Panc1 (cell line): Measurements from ENCODE around the gene KCNC3. TPM values are rescaled to one million over a fixed set of nuclear protein-coding genes. Genes with fewer than 3 reads are reported as not detected.

Source experiments
- ATAC-seq: fragments of 200-7000 bp; cut with Tn5 transposase; 2 replicates; pipeline ENCODE4 v1.9.1; 2020; ENCODE audit warnings: mild to moderate bottlenecking, moderate library complexity
- BruUV-seq: library from RNA; stranded (reverse); fragments of 400-500 nt; replicated peaks from 2 replicates; lab custom pipeline; 2021; lab: Mats Ljungman, UMichigan
- CTCF ChIA-PET: fragments of 300-600 bp; sonication (Branson Sonifier 250); formaldehyde crosslinking; loops from one replicate; lab custom pipeline; 2022; ENCODE audit warnings: antibody characterized with exemption; lab: Charles Lee
- POLR2A ChIA-PET: fragments of 300-600 bp; sonication (Branson Sonifier 250); formaldehyde crosslinking; loops from one replicate; lab custom pipeline; 2022; ENCODE audit warnings: antibody characterized with exemption; lab: Charles Lee
- DNase-seq: peaks from one replicate; pipeline ENCODE4 v3.0.0-alpha.2; 2010; ENCODE audit warnings: low read depth, low spot score
- H3K27ac ChIP-seq: 2 replicates; pipeline ENCODE4 v1.5.1; 2011; ENCODE audit warnings: mild to moderate bottlenecking, low read length, inconsistent platforms
- H3K27me3 ChIP-seq: fragments of 200-500 bp; sonication (Bioruptor generic); 2 replicates; pipeline ENCODE4 v1.6.0; 2014; ENCODE audit warnings: low read length, inconsistent platforms; ENCODE audit not compliant: control insufficient read depth, insufficient read depth
- H3K36me3 ChIP-seq: fragments of 200-500 bp; sonication (Bioruptor generic); 2 replicates; pipeline ENCODE4 v1.5.1; 2014; ENCODE audit warnings: inconsistent platforms, mild to moderate bottlenecking, low read length, moderate library complexity; ENCODE audit not compliant: control insufficient read depth, insufficient read depth
- H3K4me1 ChIP-seq: 2 replicates; pipeline ENCODE4 v1.5.1; 2011; ENCODE audit warnings: inconsistent platforms, mild to moderate bottlenecking, low read length, moderate library complexity; ENCODE audit not compliant: control insufficient read depth, insufficient read depth
- H3K4me3 ChIP-seq, 2 experiments: 2 replicates each; pipeline ENCODE4 v1.5.1; 2011 to 2012; ENCODE audit warnings: low read depth in 2 of 2, low read length in 2 of 2, mild to moderate bottlenecking in 2 of 2, inconsistent platforms in 1 of 2, moderate library complexity in 1 of 2
- H3K9me3 ChIP-seq: fragments of 200-500 bp; sonication (Bioruptor generic); 2 replicates; pipeline ENCODE4 v1.5.1; 2014; ENCODE audit warnings: low read depth, mild to moderate bottlenecking, inconsistent platforms, low read length, moderate library complexity; ENCODE audit not compliant: control insufficient read depth, insufficient read depth
- CTCF ChIP-seq: fragments of 450-650 bp; IDR thresholded peaks from 2 replicates; pipeline ENCODE4 v1.5.1; 2017; ENCODE audit warnings: mild to moderate bottlenecking
- POLR2AphosphoS5 ChIP-seq: IDR thresholded peaks from 2 replicates; pipeline ENCODE4 v1.6.1; 2012; ENCODE audit warnings: mild to moderate bottlenecking, low read depth, low read length, moderate library complexity
- SIN3A ChIP-seq: IDR thresholded peaks from 2 replicates; pipeline ENCODE4 v1.6.1; 2012; ENCODE audit warnings: low read depth, mild to moderate bottlenecking, low read length, moderate library complexity, borderline replicate concordance; ENCODE audit not compliant: insufficient read depth
- TCF7L2 ChIP-seq: IDR thresholded peaks from 2 replicates; pipeline ENCODE4 v1.6.1; 2011; ENCODE audit warnings: mild to moderate bottlenecking, low read depth, low read length, inconsistent platforms
- in situ Hi-C: cut with HindIII; loops from 2 replicates; pipeline ENCODE4 v1.10.0; 2016; ENCODE audit warnings: low sequenced_read_pairs, low pct_unique_long_range_greater_than_20kb
- intact Hi-C: fragments of 100-400 bp; cut with micrococcal nuclease; formaldehyde crosslinking; loops from one replicate; pipeline ENCODE4 v1.10.0; 2022; ENCODE audit not compliant: unreplicated experiment
- total RNA-seq: library from RNA; stranded (reverse); gene quantifications from one replicate; pipeline ENCODE4 v1.2.1, GENCODE V29; 2021; ENCODE audit not compliant: unreplicated experiment
- TF ChIP-seq, protein P1 (sequence below), 2 experiments: IDR thresholded peaks; 2 replicates each; pipeline ENCODE4 v1.6.1; 2011 to 2012; ENCODE audit warnings: low read depth in 2 of 2, control low read depth in 1 of 2, low read length in 1 of 2, mild to moderate bottlenecking in 1 of 2, moderate library complexity in 1 of 2; ENCODE audit not compliant: insufficient read depth in 1 of 2

KCNC3 gene
- total RNA-seq, 1 experiment from 2014 or later: 10.8 TPM

GRCh38 chr19:50377051-50377461, 47.9 kb upstream of the KCNC3 start:
- Histone ChIP-seq H3K36me3 (no peaks in the 10 kb centered on the region), H3K4me1 (peaks cover 4% of the 10 kb centered on the region; the same call in 1 of the 2 replicates), H3K9me3 (no peaks in the 10 kb centered on the region), H3K27me3 (no peaks in the 10 kb centered on the region), H3K27ac (no peak overlapping the region), H3K4me3 (peak overlapping the region in 1 of 2 experiments; percentile 32; a peak in 1 of 4 replicates)
- intact Hi-C loops (no loop called here), in situ Hi-C loops (no loop called here)
- BruUV-seq: no TSS peak
- ChIA-PET CTCF (no interaction called here), POLR2A (no interaction called here)
- TF ChIP-seq SIN3A (no peak), CTCF (no peak), TCF7L2 (no peak), POLR2AphosphoS5 (no peak)
- TF ChIP-seq, protein P1, sequence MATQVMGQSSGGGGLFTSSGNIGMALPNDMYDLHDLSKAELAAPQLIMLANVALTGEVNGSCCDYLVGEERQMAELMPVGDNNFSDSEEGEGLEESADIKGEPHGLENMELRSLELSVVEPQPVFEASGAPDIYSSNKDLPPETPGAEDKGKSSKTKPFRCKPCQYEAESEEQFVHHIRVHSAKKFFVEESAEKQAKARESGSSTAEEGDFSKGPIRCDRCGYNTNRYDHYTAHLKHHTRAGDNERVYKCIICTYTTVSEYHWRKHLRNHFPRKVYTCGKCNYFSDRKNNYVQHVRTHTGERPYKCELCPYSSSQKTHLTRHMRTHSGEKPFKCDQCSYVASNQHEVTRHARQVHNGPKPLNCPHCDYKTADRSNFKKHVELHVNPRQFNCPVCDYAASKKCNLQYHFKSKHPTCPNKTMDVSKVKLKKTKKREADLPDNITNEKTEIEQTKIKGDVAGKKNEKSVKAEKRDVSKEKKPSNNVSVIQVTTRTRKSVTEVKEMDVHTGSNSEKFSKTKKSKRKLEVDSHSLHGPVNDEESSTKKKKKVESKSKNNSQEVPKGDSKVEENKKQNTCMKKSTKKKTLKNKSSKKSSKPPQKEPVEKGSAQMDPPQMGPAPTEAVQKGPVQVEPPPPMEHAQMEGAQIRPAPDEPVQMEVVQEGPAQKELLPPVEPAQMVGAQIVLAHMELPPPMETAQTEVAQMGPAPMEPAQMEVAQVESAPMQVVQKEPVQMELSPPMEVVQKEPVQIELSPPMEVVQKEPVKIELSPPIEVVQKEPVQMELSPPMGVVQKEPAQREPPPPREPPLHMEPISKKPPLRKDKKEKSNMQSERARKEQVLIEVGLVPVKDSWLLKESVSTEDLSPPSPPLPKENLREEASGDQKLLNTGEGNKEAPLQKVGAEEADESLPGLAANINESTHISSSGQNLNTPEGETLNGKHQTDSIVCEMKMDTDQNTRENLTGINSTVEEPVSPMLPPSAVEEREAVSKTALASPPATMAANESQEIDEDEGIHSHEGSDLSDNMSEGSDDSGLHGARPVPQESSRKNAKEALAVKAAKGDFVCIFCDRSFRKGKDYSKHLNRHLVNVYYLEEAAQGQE (IDR thresholded peaks at IDR 0.05; ENCODE audit: insufficient read depth in 1 of 2, low read depth in 2 of 2, low read length in 1 of 2): no peak
- peak; percentile 43 for ATAC-seq
- DNase-seq: no peak

GRCh38 chr19:50376166-50377050, 47.2 kb upstream of the KCNC3 start, which contains the start of gene NR1H2:
Gene NR1H2 (plus strand): TSS chr19:50376457. CDS start chr19:50377606, 1,149 bp downstream.
- CTCF ChIA-PET: no interaction called here
- peak; percentile 78; the same call in 1 of the 2 replicates for TF ChIP-seq SIN3A
- TF ChIP-seq TCF7L2: no peak
- no peak for TF ChIP-seq CTCF
- TF ChIP-seq, protein P1 (IDR thresholded peaks at IDR 0.05; ENCODE audit: insufficient read depth in 1 of 2, low read depth in 2 of 2, low read length in 1 of 2): no peak
- TF ChIP-seq POLR2AphosphoS5: peak; percentile 79
- Histone ChIP-seq H3K9me3 (no peaks in the 10 kb centered on the region), H3K27ac (peak within 1 kb of the TSS; percentile 86), H3K4me1 (peaks cover 4% of the 10 kb centered on the region; the same call in 1 of the 2 replicates), H3K27me3 (no peaks in the 10 kb centered on the region), H3K36me3 (no peaks in the 10 kb centered on the region), H3K4me3 (peak within 1 kb of the TSS; percentile 68 to 83)
- ATAC-seq: peak; percentile 98
- in situ Hi-C loops: no loop called here
- DNase-seq: no peak
- POLR2A ChIA-PET: no interaction called here
- intact Hi-C loops: no loop called here
- BruUV-seq: no TSS peak
